Measurements from ENCODE around the gene ALMS1.

DNA sequence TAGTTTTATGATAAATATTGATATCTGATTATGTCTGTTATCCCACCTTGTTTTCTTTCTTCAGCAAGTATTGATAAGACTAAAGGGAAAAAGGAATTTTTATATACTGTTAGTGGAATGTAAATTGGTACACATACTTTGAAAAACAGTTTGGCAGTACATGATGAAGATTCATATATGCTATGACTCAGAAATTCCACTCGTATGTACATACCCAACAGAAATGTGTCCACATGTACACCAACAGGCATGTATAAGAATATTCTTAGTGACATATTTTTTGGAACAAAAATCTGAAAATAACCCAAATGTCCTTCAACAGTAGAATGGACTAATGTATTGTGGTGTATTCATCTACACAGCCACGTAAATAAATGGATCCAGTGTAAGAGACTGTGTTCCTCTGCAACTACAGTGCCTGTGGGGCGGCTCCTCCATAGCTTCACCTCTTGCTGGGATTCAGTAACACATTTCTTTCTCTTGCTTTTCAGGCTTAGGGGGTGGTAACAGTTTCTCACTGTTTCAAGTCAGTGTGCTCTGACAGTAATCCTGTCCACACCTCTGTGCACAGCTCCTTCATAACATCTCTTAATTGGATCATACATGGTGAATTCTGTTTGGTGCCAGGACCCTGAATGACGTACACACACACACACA lies 35.5 kb upstream of the ALMS1 start:
- TF ChIP-seq CTCF (conservative IDR thresholded peaks at IDR 0.05; ENCODE audit: low read depth, low read length) (no peak), EZH2phosphoT487 (IDR thresholded peaks at IDR 0.05; ENCODE audit: borderline replicate concordance, low read length) (no peak)

Data from PC-3 (cell line).